ENCODE data around the gene ALKBH6.

ALKBH6 gene

DNA sequence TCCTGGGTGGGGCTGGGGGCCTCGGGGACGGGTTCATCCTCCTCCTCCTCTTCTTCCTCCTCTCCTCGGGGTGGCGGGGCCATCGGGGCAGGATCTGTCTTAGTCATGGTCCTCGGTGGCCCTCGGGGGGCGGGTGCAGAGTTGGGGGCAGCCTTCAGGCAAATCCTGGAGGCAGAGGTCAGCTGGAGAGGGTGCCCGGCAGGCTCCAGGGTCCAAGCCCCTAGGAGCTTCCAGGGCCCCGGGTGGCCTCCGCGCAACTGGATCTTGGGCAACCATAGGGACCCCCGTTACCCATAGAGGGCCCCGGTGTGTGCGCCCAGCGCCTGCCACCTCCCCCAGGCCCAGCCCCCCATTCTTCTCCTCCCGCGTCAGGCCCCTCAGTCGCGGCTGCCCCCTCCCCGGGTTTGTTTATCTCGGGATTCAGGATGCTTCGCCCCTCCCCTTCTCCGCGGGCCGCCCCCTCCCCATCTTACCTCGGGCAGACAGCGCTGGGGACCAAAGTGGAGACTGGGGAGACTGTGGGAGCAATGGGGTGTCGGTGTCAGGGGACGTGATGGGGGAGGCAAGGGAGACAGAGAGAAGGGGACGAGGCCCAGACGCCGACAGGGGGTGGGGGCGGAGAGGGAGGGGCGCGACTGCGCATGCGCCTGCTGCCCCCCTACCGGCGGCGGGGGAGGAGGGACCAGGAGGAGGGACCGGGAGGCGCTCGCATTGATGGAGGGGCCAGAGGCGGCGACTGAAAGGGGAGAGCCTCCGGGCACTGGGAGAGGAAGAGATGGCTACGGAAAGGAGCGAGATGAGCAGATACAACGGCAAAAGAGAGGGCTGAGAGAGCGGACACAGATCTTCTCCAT lies 18.5 kb upstream of the ALKBH6 start, which contains the start of gene CLIP3:
TSS of gene CLIP3 (minus strand) at position 623 of the 854 bp plus-strand sequence. CDS start at position 107, 516 bp downstream.
- Mint-ChIP-seq H3K4me1 (peaks cover 48% of the 10 kb centered on the region), H3K36me3 (ENCODE audit: low read depth) (peaks cover 31% of the 10 kb centered on the region), H3K27ac (no peak within 1 kb of the TSS), H3K9me3 (no peaks in the 10 kb centered on the region), H3K27me3 (ENCODE audit: low read depth, poor library complexity) (no peaks in the 10 kb centered on the region), H3K4me3 (peak within 1 kb of the TSS; percentile 88)
- DNase-seq = peak; percentile 85
- TF ChIP-seq CTCF (IDR thresholded peaks at IDR 0.05) = no peak

GRCh38 chr19:36031308-36031707 lies 17.3 kb upstream of the ALKBH6 start:
- Mint-ChIP-seq H3K4me1 (peaks cover 42% of the 10 kb centered on the region), H3K9me3 (no peaks in the 10 kb centered on the region), H3K27me3 (ENCODE audit: low read depth, poor library complexity) (no peaks in the 10 kb centered on the region)

DNA sequence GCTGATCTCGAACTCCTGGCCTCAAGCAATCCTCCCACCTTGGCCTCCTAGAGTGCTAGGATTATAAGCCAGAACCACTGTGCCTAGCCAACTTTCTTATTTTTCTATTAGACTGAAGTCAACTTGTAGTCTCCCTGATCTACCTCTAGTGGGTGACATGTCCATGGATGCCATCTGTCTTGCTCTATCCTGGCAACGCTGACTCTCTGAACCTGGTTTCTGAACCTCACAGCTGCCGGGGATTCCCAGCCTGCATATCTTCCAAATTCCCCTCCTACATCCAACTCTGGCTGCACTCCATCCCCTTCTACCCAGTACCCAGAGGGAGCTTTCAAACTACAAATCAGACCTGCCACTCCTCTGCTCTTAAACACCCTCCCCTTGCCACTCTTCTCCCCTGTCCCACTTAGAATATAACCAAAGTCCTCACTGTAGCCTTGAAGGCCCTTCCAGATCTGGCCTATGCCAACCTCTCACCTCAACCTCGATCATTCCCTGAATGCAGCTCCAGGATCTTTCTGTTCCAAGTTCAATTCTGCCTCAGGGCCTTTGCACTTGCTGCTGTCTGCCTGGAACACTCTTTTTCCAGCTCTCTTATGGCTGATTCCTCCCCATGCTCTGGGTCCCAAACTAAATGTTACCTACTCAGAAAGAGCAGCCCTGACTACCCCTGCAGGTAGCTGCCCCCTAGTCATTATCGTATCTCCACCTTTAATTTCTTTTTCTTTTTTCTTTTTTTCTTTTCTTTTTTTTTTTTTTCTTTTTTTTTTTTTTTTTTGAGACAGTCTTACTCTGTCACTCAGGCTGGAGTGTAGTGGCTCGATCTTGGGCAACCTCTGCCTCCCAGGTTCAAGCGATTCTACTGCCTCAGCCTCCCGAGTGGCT lies 16.5 kb upstream of the ALKBH6 start:
- H3K27me3 Mint-ChIP-seq (ENCODE audit: low read depth, poor library complexity) = no peaks in the 10 kb centered on the region
- H3K9me3 Mint-ChIP-seq = no peaks in the 10 kb centered on the region
- DNase-seq = no peak
- TF ChIP-seq CTCF (IDR thresholded peaks at IDR 0.05) = no peak
- H3K4me3 Mint-ChIP-seq = no peak overlapping the region
- no peak overlapping the region for H3K27ac Mint-ChIP-seq
- H3K36me3 Mint-ChIP-seq (ENCODE audit: low read depth) = peaks cover 38% of the 10 kb centered on the region
- peaks cover 41% of the 10 kb centered on the region for H3K4me1 Mint-ChIP-seq

More at GRCh38 chr19:36031308-36031707, 17.3 kb upstream of the ALKBH6 start:
- Mint-ChIP-seq H3K27ac (peak overlapping the region; percentile 28), H3K4me3 (peak overlapping the region; percentile 88), H3K36me3 (ENCODE audit: low read depth) (peaks cover 33% of the 10 kb centered on the region)
- DNase-seq = no peak
- no peak for TF ChIP-seq CTCF (IDR thresholded peaks at IDR 0.05)

- H3K4me3 Mint-ChIP-seq = no peak overlapping the region
- DNase-seq = no peak
- H3K36me3 Mint-ChIP-seq (ENCODE audit: low read depth) = peaks cover 46% of the 10 kb centered on the region
- peaks cover 29% of the 10 kb centered on the region for H3K4me1 Mint-ChIP-seq
- H3K27me3 Mint-ChIP-seq (ENCODE audit: low read depth, poor library complexity) = no peaks in the 10 kb centered on the region
- H3K9me3 Mint-ChIP-seq = no peaks in the 10 kb centered on the region
- H3K27ac Mint-ChIP-seq = peak overlapping the region; percentile 88
- TF ChIP-seq CTCF (IDR thresholded peaks at IDR 0.05) = no peak
These were observed 14.5 kb upstream of the ALKBH6 start for GRCh38 chr19:36028313-36029041.

DNA sequence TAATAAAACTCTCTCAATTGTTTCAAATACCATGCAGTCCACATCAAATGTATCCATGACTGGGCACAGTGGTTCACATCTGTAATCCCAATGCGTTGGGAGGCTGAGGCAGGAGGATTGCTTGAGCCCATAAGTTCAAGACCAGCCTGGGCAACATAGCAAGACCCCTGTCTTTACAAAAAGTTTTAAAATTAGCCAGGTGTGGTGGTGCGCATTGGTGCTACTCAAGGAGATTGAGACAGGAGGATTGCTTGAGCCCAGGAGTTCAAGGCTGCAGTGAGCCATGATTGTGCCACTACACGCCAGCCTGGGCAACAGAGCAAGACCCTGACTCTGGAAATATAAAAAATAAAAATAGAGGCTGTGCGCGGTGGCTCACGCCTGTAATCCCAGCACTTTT lies 13.7 kb upstream of the ALKBH6 start:
- peaks cover 26% of the 10 kb centered on the region for H3K4me1 Mint-ChIP-seq
- H3K27ac Mint-ChIP-seq = no peak overlapping the region
- no peaks in the 10 kb centered on the region for H3K27me3 Mint-ChIP-seq (ENCODE audit: low read depth, poor library complexity)
- H3K4me3 Mint-ChIP-seq = no peak overlapping the region
- no peak for TF ChIP-seq CTCF (IDR thresholded peaks at IDR 0.05)
- H3K9me3 Mint-ChIP-seq = no peaks in the 10 kb centered on the region
- peaks cover 52% of the 10 kb centered on the region for H3K36me3 Mint-ChIP-seq (ENCODE audit: low read depth)
- no peak for DNase-seq

All from nephron progenitor cell (in vitro differentiated cells).